Measurements from ENCODE around the gene CD300C.

CD300C gene

GRCh38 chr17:74541176-74542111, 4.5 kb downstream of the CD300C start:
- Histone ChIP-seq H3K36me3 (ENCODE audit: control insufficient read depth, insufficient read depth, low read length) (no peaks in the 10 kb centered on the region), H3K27me3 (ENCODE audit: control insufficient read depth, insufficient read depth, low read length) (no peaks in the 10 kb centered on the region), H3K9ac (ENCODE audit: low read length) (no peak overlapping the region), H3K27ac (ENCODE audit: low read depth, low read length) (no peak overlapping the region), H3K4me3 (ENCODE audit: low read length) (no peak overlapping the region), H3K4me1 (ENCODE audit: control insufficient read depth, insufficient read depth, low read length) (no peaks in the 10 kb centered on the region)

DNA sequence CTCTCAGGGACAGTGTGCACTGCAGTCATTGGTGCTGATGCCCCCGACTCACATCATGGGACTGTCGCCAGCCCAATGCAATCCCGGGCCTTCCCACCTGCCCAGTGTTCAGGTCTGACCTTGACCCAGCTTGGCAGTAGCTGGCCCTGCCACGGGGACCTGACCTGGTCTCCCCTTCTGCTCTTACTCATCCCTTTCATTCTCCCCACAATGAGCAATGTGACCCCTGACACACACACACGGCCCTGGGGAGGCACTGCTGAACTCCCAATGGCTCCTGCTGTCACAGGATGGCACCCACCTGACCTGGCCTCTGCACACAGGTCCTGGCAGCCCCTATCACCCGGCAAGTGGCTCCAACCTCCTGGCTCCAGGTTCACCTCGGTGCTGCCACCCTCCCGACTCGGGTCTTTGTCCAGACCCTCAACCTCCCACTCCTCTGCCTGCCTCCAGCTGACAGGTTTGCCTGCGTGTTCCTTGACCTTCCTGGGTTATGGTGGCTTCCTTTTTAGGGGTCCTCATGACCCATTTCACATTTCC, 6.6 kb downstream of the CD300C start:
- H3K27me3 ChIP-seq (ENCODE audit: control insufficient read depth, insufficient read depth, low read length): no peaks in the 10 kb centered on the region
- no peak overlapping the region for H3K4me3 ChIP-seq (ENCODE audit: low read length)
- H3K4me1 ChIP-seq (ENCODE audit: control insufficient read depth, insufficient read depth, low read length): no peaks in the 10 kb centered on the region
- H3K9ac ChIP-seq (ENCODE audit: low read length): no peak overlapping the region
- H3K27ac ChIP-seq (ENCODE audit: low read depth, low read length): no peak overlapping the region
- no peaks in the 10 kb centered on the region for H3K36me3 ChIP-seq (ENCODE audit: control insufficient read depth, insufficient read depth, low read length)

- Histone ChIP-seq H3K27ac (ENCODE audit: low read depth, low read length) (no peak overlapping the region), H3K4me1 (ENCODE audit: control insufficient read depth, insufficient read depth, low read length) (no peaks in the 10 kb centered on the region), H3K9ac (ENCODE audit: low read length) (no peak overlapping the region), H3K4me3 (ENCODE audit: low read length) (no peak overlapping the region), H3K27me3 (ENCODE audit: control insufficient read depth, insufficient read depth, low read length) (no peaks in the 10 kb centered on the region), H3K36me3 (ENCODE audit: control insufficient read depth, insufficient read depth, low read length) (no peaks in the 10 kb centered on the region)
These were observed 9.0 kb downstream of the CD300C start for GRCh38 chr17:74536890-74537289.

GRCh38 chr17:74532115-74532514, 13.8 kb downstream of the CD300C start:
- H3K4me1 ChIP-seq (ENCODE audit: control insufficient read depth, insufficient read depth, low read length): no peaks in the 10 kb centered on the region
- H3K4me3 ChIP-seq (ENCODE audit: low read length): no peak overlapping the region
- no peaks in the 10 kb centered on the region for H3K36me3 ChIP-seq (ENCODE audit: control insufficient read depth, insufficient read depth, low read length)
- no peak overlapping the region for H3K27ac ChIP-seq (ENCODE audit: low read depth, low read length)
- no peak overlapping the region for H3K9ac ChIP-seq (ENCODE audit: low read length)
- H3K27me3 ChIP-seq (ENCODE audit: control insufficient read depth, insufficient read depth, low read length): no peaks in the 10 kb centered on the region

- H3K27ac ChIP-seq (ENCODE audit: low read depth, low read length): no peak within 1 kb of the TSS
- H3K4me1 ChIP-seq (ENCODE audit: control insufficient read depth, insufficient read depth, low read length): no peaks in the 10 kb centered on the region
These were observed 14.6 kb downstream of the CD300C start, which contains the start of gene CD300LB for GRCh38 chr17:74531231-74531761. CD300LB (minus strand) TSS chr17:74531475; CDS start chr17:74531350, 125 bp downstream.

GRCh38 chr17:74530831-74531150, 15.1 kb downstream of the CD300C start:
- Histone ChIP-seq H3K4me1 (ENCODE audit: control insufficient read depth, insufficient read depth, low read length) (no peaks in the 10 kb centered on the region), H3K27me3 (ENCODE audit: control insufficient read depth, insufficient read depth, low read length) (no peaks in the 10 kb centered on the region), H3K9ac (ENCODE audit: low read length) (no peak overlapping the region), H3K36me3 (ENCODE audit: control insufficient read depth, insufficient read depth, low read length) (no peaks in the 10 kb centered on the region), H3K27ac (ENCODE audit: low read depth, low read length) (no peak overlapping the region), H3K4me3 (ENCODE audit: low read length) (no peak overlapping the region)

More at GRCh38 chr17:74531231-74531761, 14.6 kb downstream of the CD300C start, which contains the start of gene CD300LB:
- no peak within 1 kb of the TSS for H3K4me3 ChIP-seq (ENCODE audit: low read length)
- H3K27me3 ChIP-seq (ENCODE audit: control insufficient read depth, insufficient read depth, low read length): no peaks in the 10 kb centered on the region
- no peaks in the 10 kb centered on the region for H3K36me3 ChIP-seq (ENCODE audit: control insufficient read depth, insufficient read depth, low read length)
- H3K9ac ChIP-seq (ENCODE audit: low read length): no peak within 1 kb of the TSS

- H3K27ac ChIP-seq (ENCODE audit: low read depth, low read length): no peak overlapping the region
- H3K27me3 ChIP-seq (ENCODE audit: control insufficient read depth, insufficient read depth, low read length): no peaks in the 10 kb centered on the region
- no peaks in the 10 kb centered on the region for H3K36me3 ChIP-seq (ENCODE audit: control insufficient read depth, insufficient read depth, low read length)
- no peaks in the 10 kb centered on the region for H3K4me1 ChIP-seq (ENCODE audit: control insufficient read depth, insufficient read depth, low read length)
- H3K9ac ChIP-seq (ENCODE audit: low read length): no peak overlapping the region
- H3K4me3 ChIP-seq (ENCODE audit: low read length): no peak overlapping the region
These were observed 16.7 kb downstream of the CD300C start for GRCh38 chr17:74529243-74529642.

- no peaks in the 10 kb centered on the region for H3K4me1 ChIP-seq (ENCODE audit: control insufficient read depth, insufficient read depth, low read length)
- H3K4me3 ChIP-seq (ENCODE audit: low read length): no peak overlapping the region
- no peak overlapping the region for H3K9ac ChIP-seq (ENCODE audit: low read length)
- H3K27me3 ChIP-seq (ENCODE audit: control insufficient read depth, insufficient read depth, low read length): no peaks in the 10 kb centered on the region
- no peak overlapping the region for H3K27ac ChIP-seq (ENCODE audit: low read depth, low read length)
- H3K36me3 ChIP-seq (ENCODE audit: control insufficient read depth, insufficient read depth, low read length): no peaks in the 10 kb centered on the region
These were observed 17.3 kb downstream of the CD300C start for GRCh38 chr17:74528491-74529199.

DNA sequence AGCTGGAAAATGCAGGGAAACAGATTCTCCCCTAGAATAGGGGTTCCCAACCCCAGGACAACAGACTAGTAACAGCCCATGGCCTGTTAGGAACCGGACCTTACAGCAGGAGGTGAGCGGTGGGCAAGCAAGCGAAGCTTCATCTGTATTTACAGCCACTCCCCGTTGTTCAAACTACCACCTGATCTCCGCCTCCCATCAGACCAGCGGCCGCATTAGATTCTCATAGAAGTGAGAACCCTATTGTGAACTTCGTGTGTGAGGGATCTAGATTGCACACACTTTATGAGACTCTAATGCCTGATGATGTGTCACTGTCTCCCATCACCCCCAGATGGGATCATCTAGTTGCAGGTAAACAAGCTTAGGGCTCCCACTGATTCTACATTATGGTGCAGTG, 18.2 kb downstream of the CD300C start:
- H3K4me3 ChIP-seq (ENCODE audit: low read length): no peak overlapping the region
- H3K9ac ChIP-seq (ENCODE audit: low read length): no peak overlapping the region
- H3K4me1 ChIP-seq (ENCODE audit: control insufficient read depth, insufficient read depth, low read length): no peaks in the 10 kb centered on the region
- H3K27me3 ChIP-seq (ENCODE audit: control insufficient read depth, insufficient read depth, low read length): no peaks in the 10 kb centered on the region
- no peak overlapping the region for H3K27ac ChIP-seq (ENCODE audit: low read depth, low read length)
- no peaks in the 10 kb centered on the region for H3K36me3 ChIP-seq (ENCODE audit: control insufficient read depth, insufficient read depth, low read length)

- no peaks in the 10 kb centered on the region for H3K36me3 ChIP-seq (ENCODE audit: control insufficient read depth, insufficient read depth, low read length)
- no peak overlapping the region for H3K27ac ChIP-seq (ENCODE audit: low read depth, low read length)
- no peak overlapping the region for H3K4me3 ChIP-seq (ENCODE audit: low read length)
- H3K4me1 ChIP-seq (ENCODE audit: control insufficient read depth, insufficient read depth, low read length): no peaks in the 10 kb centered on the region
- no peak overlapping the region for H3K9ac ChIP-seq (ENCODE audit: low read length)
- no peaks in the 10 kb centered on the region for H3K27me3 ChIP-seq (ENCODE audit: control insufficient read depth, insufficient read depth, low read length)
These were observed 18.8 kb downstream of the CD300C start for GRCh38 chr17:74527081-74527480.

DNA sequence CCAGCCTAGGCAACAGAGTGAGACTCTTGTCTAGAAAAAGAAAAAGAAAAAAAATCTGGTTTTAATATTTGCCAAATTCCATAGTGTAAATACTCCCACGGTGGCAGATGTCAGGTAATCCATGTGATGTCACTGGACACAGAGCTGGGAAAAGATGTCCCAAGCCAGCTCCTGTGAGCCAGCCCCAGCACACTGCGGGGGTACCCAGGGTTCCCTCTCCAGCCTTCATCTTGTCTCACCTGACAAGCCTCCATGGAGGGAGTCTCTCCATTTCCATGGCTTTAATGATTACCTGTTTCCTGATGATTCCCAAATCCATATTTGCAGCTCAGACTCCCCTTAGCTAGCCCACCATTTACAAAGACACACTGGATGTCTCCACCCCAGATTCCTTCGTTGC, 19.2 kb downstream of the CD300C start:
- no peak overlapping the region for H3K9ac ChIP-seq (ENCODE audit: low read length)
- no peaks in the 10 kb centered on the region for H3K36me3 ChIP-seq (ENCODE audit: control insufficient read depth, insufficient read depth, low read length)
- H3K4me3 ChIP-seq (ENCODE audit: low read length): no peak overlapping the region
- no peaks in the 10 kb centered on the region for H3K27me3 ChIP-seq (ENCODE audit: control insufficient read depth, insufficient read depth, low read length)
- no peaks in the 10 kb centered on the region for H3K4me1 ChIP-seq (ENCODE audit: control insufficient read depth, insufficient read depth, low read length)
- no peak overlapping the region for H3K27ac ChIP-seq (ENCODE audit: low read depth, low read length)

- Histone ChIP-seq H3K36me3 (ENCODE audit: control insufficient read depth, insufficient read depth, low read length) (no peaks in the 10 kb centered on the region), H3K4me1 (ENCODE audit: control insufficient read depth, insufficient read depth, low read length) (no peaks in the 10 kb centered on the region), H3K9ac (ENCODE audit: low read length) (no peak overlapping the region), H3K4me3 (ENCODE audit: low read length) (no peak overlapping the region), H3K27me3 (ENCODE audit: control insufficient read depth, insufficient read depth, low read length) (no peaks in the 10 kb centered on the region), H3K27ac (ENCODE audit: low read depth, low read length) (no peak overlapping the region)
These were observed 20.1 kb downstream of the CD300C start for GRCh38 chr17:74525781-74526288.
